Measurements from ENCODE around the gene KSR2.

KSR2 gene

DNA sequence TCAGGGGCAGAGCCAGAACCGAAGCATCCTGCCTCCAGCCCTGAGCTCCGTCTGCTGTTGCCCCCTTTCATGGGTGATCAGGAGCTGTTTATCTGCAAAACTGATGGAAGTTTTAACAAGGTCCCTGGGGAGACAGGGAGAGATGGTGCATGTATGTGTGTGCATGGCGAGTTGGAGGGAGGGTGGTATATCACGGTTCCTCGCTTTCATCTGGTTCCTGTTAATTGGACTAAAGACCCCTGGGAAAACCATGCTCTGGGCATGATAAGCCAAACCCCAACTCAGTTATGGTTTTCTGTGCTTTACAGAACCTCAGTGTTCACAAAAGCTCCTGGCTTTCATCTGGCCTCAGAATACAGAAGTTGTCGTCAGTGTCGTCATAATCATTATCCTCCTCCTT is 133.6 kb downstream of the KSR2 start:
- Histone ChIP-seq H3K4me2 (ENCODE audit: low read length) (no peak overlapping the region), H3K36me3 (ENCODE audit: insufficient read depth, low read length) (no peaks in the 10 kb centered on the region), H3K4me1 (ENCODE audit: control insufficient read depth, insufficient read depth, low read length) (peaks cover 22% of the 10 kb centered on the region), H3K27me3 (ENCODE audit: control insufficient read depth, insufficient read depth, low read length) (peaks cover 5% of the 10 kb centered on the region), H3K9ac (ENCODE audit: low read depth, low read length) (no peak overlapping the region), H3K9me3 (replicated peaks; ENCODE audit: low read length) (no peaks in the 10 kb centered on the region), H3K4me3 (ENCODE audit: low read length) (no peak overlapping the region)

DNA sequence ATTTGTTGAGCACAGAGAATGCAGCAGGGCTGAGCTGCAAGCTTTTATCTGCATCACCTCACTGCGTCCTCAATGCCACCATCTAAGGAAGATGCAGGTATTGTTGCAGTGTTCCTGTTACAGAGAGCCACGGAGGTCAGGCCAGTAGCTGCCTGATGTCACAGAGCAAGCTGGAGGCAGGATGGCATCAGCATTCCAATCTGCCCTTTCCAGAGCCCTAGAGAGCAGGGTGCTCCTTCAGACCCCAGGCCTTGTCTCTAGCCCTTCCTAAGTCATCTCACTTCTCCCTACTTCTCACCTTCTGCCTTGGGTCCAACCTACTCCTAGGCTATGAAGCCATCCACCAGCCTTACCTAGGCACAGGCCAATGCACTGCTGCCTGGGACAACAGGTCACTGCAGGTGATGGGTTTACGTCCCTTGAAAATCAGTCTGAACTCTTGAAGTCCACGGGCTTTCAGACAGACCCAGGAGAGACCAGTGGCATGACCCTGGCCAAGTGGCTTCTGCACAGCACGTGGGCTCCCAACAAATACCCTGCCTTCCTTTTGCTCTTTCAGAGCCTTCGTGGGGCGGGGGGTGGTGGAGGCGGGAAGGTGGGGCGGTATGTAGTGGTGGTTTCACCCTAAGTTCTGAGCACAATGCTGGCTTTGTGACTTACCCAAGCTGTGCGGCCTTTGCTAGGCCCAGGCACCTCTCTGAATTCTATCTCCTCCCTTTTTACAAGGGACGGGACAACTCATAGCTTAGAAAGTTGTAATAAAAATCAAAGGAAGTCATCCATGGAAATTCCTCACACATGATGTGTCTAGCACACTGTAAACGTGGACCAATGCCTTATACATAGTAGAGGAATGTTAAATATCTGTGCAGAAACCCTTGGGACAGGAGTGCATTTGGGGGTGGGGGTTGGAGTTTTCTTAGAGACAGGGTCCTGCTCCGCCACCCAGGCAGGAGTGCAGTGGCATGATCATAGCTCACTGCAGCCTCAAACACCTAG is 136.0 kb downstream of the KSR2 start:
- peaks cover 22% of the 10 kb centered on the region for H3K4me1 ChIP-seq (ENCODE audit: control insufficient read depth, insufficient read depth, low read length)
- H3K9ac ChIP-seq (ENCODE audit: low read depth, low read length), result no peak overlapping the region
- H3K9me3 ChIP-seq (replicated peaks; ENCODE audit: low read length), result peaks cover 11% of the 10 kb centered on the region
- peaks cover 3% of the 10 kb centered on the region for H3K27me3 ChIP-seq (ENCODE audit: control insufficient read depth, insufficient read depth, low read length)
- H3K4me3 ChIP-seq (ENCODE audit: low read length), result no peak overlapping the region
- no peaks in the 10 kb centered on the region for H3K36me3 ChIP-seq (ENCODE audit: insufficient read depth, low read length)
- no peak overlapping the region for H3K4me2 ChIP-seq (ENCODE audit: low read length)

DNA sequence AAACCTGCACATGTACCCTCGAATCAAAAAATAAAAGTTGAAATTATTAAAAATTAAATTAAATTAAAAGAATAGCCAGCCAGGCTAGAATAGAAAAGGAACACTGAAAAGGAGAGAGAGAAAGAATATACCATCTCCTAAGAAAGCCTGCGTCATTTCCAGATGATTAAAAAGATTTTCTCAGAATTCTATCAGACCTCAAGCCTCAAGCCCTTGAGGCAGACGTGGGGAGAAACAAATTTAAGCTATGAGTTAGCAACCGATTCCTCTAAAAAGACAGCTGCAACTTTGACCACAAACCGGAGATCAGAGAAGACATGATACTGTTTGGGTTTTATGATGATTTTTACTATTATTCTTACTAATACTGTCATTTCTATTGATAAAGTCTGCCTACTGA is 138.3 kb downstream of the KSR2 start:
- peaks cover 11% of the 10 kb centered on the region for H3K9me3 ChIP-seq (replicated peaks; ENCODE audit: low read length)
- H3K27me3 ChIP-seq (ENCODE audit: control insufficient read depth, insufficient read depth, low read length), result no peaks in the 10 kb centered on the region
- H3K4me2 ChIP-seq (ENCODE audit: low read length), result no peak overlapping the region
- no peak overlapping the region for H3K4me3 ChIP-seq (ENCODE audit: low read length)
- peaks cover 22% of the 10 kb centered on the region for H3K4me1 ChIP-seq (ENCODE audit: control insufficient read depth, insufficient read depth, low read length)
- peak overlapping the region; percentile 53 for H3K9ac ChIP-seq (ENCODE audit: low read depth, low read length)
- H3K36me3 ChIP-seq (ENCODE audit: insufficient read depth, low read length), result no peaks in the 10 kb centered on the region

DNA sequence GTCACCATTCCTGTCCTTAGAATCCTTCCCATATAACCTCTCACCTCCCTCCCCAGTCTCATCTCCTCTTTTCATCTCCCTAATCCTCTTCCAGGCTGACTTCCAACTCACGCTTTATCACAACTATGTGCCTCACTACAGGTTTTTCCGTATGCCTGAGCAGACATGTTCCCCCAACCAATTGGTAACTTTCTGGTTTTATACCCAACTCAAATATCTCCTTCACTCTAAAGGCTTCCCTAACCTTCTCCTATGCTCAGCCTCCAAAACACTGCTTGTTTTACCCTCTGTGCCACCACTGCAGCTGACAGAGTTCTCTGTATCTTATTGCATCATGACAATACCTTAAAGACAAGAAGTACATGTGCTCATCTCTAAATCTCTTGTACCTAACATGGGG is 139.7 kb downstream of the KSR2 start:
- H3K36me3 ChIP-seq (ENCODE audit: insufficient read depth, low read length), result no peaks in the 10 kb centered on the region
- H3K27me3 ChIP-seq (ENCODE audit: control insufficient read depth, insufficient read depth, low read length), result no peaks in the 10 kb centered on the region
- no peak overlapping the region for H3K4me3 ChIP-seq (ENCODE audit: low read length)
- no peak overlapping the region for H3K9ac ChIP-seq (ENCODE audit: low read depth, low read length)
- H3K4me2 ChIP-seq (ENCODE audit: low read length), result no peak overlapping the region
- H3K9me3 ChIP-seq (replicated peaks; ENCODE audit: low read length), result peaks cover 15% of the 10 kb centered on the region
- H3K4me1 ChIP-seq (ENCODE audit: control insufficient read depth, insufficient read depth, low read length), result peaks cover 22% of the 10 kb centered on the region

DNA sequence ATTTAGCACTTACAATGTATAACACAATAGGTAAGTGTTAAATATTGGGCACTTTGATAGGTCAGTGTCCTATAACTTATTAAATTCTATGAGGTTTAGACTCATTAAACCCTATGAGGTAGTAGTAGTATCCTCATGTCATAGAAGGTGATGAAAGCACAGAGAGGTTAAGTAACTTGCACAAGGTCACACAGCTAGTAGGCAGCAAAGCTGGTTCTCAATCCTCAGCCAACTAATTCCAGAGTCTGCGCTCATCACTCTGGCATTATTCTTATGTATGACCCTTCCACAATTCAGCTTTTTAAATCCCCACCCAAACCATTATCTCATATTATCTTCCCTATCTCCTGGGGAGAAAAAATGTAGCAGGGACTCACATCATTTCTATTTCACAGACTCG is 141.1 kb downstream of the KSR2 start:
- peaks cover 14% of the 10 kb centered on the region for H3K4me1 ChIP-seq (ENCODE audit: control insufficient read depth, insufficient read depth, low read length)
- H3K36me3 ChIP-seq (ENCODE audit: insufficient read depth, low read length), result no peaks in the 10 kb centered on the region
- no peak overlapping the region for H3K4me2 ChIP-seq (ENCODE audit: low read length)
- H3K27me3 ChIP-seq (ENCODE audit: control insufficient read depth, insufficient read depth, low read length), result no peaks in the 10 kb centered on the region
- H3K9me3 ChIP-seq (replicated peaks; ENCODE audit: low read length), result peaks cover 15% of the 10 kb centered on the region
- H3K4me3 ChIP-seq (ENCODE audit: low read length), result no peak overlapping the region
- no peak overlapping the region for H3K9ac ChIP-seq (ENCODE audit: low read depth, low read length)

DNA sequence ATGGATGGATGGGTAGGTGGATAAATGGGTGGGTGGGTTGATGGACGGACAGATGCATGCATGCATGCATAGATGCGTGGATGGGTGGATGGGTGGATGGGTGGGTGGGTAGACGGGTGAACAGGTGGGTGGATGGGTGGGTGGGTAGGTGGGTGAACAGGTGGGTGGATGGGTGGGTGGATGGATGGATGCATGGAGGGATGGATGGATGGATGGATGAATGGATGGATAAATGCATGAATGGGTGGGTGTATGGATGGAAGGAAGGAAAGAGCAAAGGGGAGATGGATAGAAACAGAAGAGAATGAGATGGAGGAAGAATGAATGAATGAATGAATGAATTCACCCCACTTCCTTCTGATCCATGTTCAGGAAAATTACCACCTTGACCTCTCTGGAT is 143.0 kb downstream of the KSR2 start:
- Histone ChIP-seq H3K9me3 (replicated peaks; ENCODE audit: low read length) (peaks cover 15% of the 10 kb centered on the region), H3K9ac (ENCODE audit: low read depth, low read length) (no peak overlapping the region), H3K4me1 (ENCODE audit: control insufficient read depth, insufficient read depth, low read length) (peaks cover 1% of the 10 kb centered on the region), H3K4me3 (ENCODE audit: low read length) (no peak overlapping the region), H3K27me3 (ENCODE audit: control insufficient read depth, insufficient read depth, low read length) (no peaks in the 10 kb centered on the region), H3K4me2 (ENCODE audit: low read length) (no peak overlapping the region), H3K36me3 (ENCODE audit: insufficient read depth, low read length) (no peaks in the 10 kb centered on the region)

DNA sequence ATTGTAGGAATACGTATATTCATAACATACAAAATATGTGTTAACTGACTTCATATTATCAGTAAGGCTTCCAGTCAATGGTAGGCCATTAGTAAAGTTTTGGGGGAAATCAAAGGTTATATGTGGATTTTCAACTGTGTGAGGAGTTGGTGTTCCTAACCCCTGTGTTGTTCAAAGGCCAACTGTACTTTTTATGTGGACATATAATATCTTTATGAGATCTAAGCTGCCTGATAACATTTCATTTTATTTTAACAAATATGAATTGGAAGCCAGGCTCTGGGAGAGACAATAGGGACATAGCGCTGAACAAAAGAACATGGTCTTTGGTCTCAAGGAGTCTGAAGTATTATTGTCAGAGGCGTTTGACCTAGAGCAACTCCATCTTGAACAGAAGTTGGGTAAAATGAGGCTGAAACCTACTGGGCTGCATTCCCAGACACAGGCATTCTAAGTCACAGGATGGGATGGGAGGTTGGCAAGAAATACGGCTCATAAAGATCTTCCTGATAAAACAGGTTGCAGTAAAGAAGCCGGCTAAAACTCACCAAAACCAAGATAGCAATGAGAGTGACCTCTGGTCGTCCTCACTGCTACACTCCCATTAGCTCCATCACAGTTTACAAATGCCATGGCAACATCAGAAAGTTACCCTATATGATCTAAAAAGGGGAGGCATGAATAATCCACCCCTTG is 147.2 kb downstream of the KSR2 start:
- H3K4me2 ChIP-seq (ENCODE audit: low read length), result no peak overlapping the region
- H3K9me3 ChIP-seq (replicated peaks; ENCODE audit: low read length), result peaks cover 3% of the 10 kb centered on the region
- H3K36me3 ChIP-seq (ENCODE audit: insufficient read depth, low read length), result no peaks in the 10 kb centered on the region
- no peak overlapping the region for H3K9ac ChIP-seq (ENCODE audit: low read depth, low read length)
- H3K4me3 ChIP-seq (ENCODE audit: low read length), result no peak overlapping the region
- no peaks in the 10 kb centered on the region for H3K27me3 ChIP-seq (ENCODE audit: control insufficient read depth, insufficient read depth, low read length)
- H3K4me1 ChIP-seq (ENCODE audit: control insufficient read depth, insufficient read depth, low read length), result no peaks in the 10 kb centered on the region

DNA sequence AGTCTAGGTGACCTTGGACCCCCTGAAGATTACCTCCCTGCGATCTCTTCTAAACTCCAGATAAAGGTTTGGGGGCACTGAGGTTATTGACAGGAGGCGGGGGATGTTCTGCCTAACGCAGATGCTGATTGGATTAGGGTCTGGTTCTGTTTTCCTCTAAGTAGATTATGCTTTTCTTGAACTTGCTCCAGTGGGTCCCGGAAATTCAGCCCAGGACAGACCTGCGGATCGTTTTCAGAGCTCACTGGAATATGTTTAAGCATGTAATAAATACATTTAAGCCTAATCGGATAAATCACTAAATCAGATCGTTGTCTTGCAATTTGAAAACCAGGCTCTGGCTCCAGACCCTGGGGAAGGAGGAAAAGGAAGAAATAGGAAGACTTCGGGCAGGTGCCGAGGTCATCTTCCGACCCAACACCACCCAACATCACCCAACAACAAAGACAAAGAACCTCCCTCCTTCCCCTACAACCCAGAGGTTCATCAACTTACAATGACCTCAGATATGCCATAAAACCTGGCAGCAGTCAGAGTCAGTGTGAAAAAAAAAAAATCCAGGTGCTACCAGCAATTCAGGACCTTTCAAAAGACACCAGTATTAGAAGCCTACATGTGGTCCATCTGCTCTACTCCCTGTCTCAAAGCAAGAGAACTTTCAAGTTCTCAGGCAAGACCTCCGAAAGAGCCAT is 148.4 kb downstream of the KSR2 start:
- Histone ChIP-seq H3K9me3 (replicated peaks; ENCODE audit: low read length) (peaks cover 3% of the 10 kb centered on the region), H3K9ac (ENCODE audit: low read depth, low read length) (no peak overlapping the region), H3K36me3 (ENCODE audit: insufficient read depth, low read length) (no peaks in the 10 kb centered on the region), H3K4me1 (ENCODE audit: control insufficient read depth, insufficient read depth, low read length) (no peaks in the 10 kb centered on the region), H3K4me3 (ENCODE audit: low read length) (no peak overlapping the region), H3K27me3 (ENCODE audit: control insufficient read depth, insufficient read depth, low read length) (no peaks in the 10 kb centered on the region), H3K4me2 (ENCODE audit: low read length) (no peak overlapping the region)

DNA sequence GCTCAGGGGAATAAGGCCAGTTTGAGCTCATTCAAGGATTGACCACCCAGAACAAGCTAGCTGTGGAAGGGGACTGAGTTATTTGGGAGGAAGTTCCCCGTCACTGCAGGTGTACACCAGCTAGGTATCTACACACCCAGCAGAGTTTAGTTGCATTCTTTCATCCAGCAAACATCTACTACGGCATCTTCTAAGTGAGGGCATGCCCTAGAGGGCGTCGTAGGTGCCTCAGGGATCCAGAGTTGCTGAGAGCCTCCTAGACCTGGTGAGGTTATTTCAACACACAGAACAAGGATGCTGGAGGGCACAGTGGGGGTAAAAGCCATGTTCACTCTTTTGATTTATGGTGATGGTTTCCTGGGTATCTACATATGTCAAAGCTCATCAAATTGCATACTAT is 149.6 kb downstream of the KSR2 start:
- Histone ChIP-seq H3K9ac (ENCODE audit: low read depth, low read length) (no peak overlapping the region), H3K4me2 (ENCODE audit: low read length) (no peak overlapping the region), H3K4me1 (ENCODE audit: control insufficient read depth, insufficient read depth, low read length) (no peaks in the 10 kb centered on the region), H3K27me3 (ENCODE audit: control insufficient read depth, insufficient read depth, low read length) (no peaks in the 10 kb centered on the region), H3K4me3 (ENCODE audit: low read length) (no peak overlapping the region), H3K36me3 (ENCODE audit: insufficient read depth, low read length) (no peaks in the 10 kb centered on the region), H3K9me3 (replicated peaks; ENCODE audit: low read length) (no peaks in the 10 kb centered on the region)

DNA sequence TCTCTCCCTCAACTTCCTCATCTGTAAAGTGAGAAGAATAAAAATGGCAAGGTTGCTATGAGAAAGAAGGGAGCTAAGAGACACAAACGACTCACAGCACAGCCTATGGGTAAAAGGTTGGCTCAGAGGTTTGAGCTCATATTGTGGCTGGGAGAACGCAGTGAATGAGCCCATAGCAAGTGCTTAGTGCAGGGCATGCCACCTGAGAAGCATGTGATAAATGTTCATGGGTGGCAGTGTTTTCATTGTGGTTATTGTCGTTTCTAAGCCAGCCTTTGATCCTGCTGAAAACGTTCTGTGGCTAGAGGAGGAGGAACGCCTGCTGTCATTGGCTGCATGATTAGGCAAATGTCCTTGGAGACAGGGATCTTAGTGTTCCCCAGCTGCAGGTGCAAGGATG is 150.4 kb downstream of the KSR2 start:
- Histone ChIP-seq H3K9me3 (replicated peaks; ENCODE audit: low read length) (no peaks in the 10 kb centered on the region), H3K9ac (ENCODE audit: low read depth, low read length) (no peak overlapping the region), H3K4me3 (ENCODE audit: low read length) (no peak overlapping the region), H3K27me3 (ENCODE audit: control insufficient read depth, insufficient read depth, low read length) (no peaks in the 10 kb centered on the region), H3K36me3 (ENCODE audit: insufficient read depth, low read length) (no peaks in the 10 kb centered on the region), H3K4me2 (ENCODE audit: low read length) (no peak overlapping the region), H3K4me1 (ENCODE audit: control insufficient read depth, insufficient read depth, low read length) (no peaks in the 10 kb centered on the region)

DNA sequence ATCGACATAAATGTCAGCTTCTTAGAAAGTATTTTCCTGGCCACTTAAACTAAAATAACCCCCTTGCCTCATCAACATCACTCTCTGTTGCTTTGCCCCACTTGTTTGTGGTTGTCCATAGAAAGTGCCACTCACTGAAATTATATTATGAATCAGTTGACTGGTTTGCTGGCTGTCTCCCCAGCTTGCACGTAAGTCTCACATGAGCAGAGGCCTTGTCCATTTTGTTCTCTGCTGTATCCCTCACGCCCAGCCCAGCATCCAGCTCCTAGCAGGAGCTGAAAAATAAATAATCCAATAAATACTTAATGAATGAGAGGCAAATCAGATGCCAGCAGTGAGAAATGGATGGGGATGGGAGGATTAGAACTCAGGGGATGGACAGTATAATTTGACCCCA is 159.3 kb downstream of the KSR2 start:
- Histone ChIP-seq H3K9me3 (replicated peaks; ENCODE audit: low read length) (no peaks in the 10 kb centered on the region), H3K4me2 (ENCODE audit: low read length) (no peak overlapping the region), H3K36me3 (ENCODE audit: insufficient read depth, low read length) (no peaks in the 10 kb centered on the region), H3K9ac (ENCODE audit: low read depth, low read length) (no peak overlapping the region), H3K27me3 (ENCODE audit: control insufficient read depth, insufficient read depth, low read length) (no peaks in the 10 kb centered on the region), H3K4me3 (ENCODE audit: low read length) (no peak overlapping the region), H3K4me1 (ENCODE audit: control insufficient read depth, insufficient read depth, low read length) (no peaks in the 10 kb centered on the region)
